Left ventricle myocardium superior (tissue), 1 donor: ENCODE measurements around the gene LRRC14B. TPM values are rescaled to one million over a fixed set of nuclear protein-coding genes. Genes with fewer than 3 reads are reported as not detected.
"Not testable (repeated sequence)": the region's sequence is repeated elsewhere in the genome, so short reads cannot be mapped to it uniquely, and the experiment has no call there.

Experiments
- ATAC-seq: fragments of 200-7000 bp; cut with Tn5 transposase; one replicate; pipeline ENCODE4 v1.9.1; 2020; ENCODE audit warnings: mild to moderate bottlenecking, moderate library complexity
- DNase-seq: peaks from one replicate; pipeline ENCODE4 v3.0.0-alpha.2; 2020
- intact Hi-C: fragments of 100-400 bp; cut with micrococcal nuclease; formaldehyde crosslinking; loops from one replicate; pipeline ENCODE4 v1.11.0; 2022
- total RNA-seq: library from RNA; stranded (reverse); fragmentation: NEBNext Ultra II Directional; extraction: Animal tissue kit (Norgen Biotek cat#: 25700); gene quantifications from one replicate; pipeline ENCODE4 v1.2.1, GENCODE V29; 2021
- donor health status: DM: no; HTN: yes; CAD: no; lungs with severe emphysema.

The LRRC14B gene
- total RNA-seq, 1 donor from 2014 or later, result 107 TPM

- intact Hi-C loops, result no loop called here
- no peak for DNase-seq
- ATAC-seq, result no peak
Measured at GRCh38 chr5:199197-199949, 8.1 kb downstream of the LRRC14B start.

DNA sequence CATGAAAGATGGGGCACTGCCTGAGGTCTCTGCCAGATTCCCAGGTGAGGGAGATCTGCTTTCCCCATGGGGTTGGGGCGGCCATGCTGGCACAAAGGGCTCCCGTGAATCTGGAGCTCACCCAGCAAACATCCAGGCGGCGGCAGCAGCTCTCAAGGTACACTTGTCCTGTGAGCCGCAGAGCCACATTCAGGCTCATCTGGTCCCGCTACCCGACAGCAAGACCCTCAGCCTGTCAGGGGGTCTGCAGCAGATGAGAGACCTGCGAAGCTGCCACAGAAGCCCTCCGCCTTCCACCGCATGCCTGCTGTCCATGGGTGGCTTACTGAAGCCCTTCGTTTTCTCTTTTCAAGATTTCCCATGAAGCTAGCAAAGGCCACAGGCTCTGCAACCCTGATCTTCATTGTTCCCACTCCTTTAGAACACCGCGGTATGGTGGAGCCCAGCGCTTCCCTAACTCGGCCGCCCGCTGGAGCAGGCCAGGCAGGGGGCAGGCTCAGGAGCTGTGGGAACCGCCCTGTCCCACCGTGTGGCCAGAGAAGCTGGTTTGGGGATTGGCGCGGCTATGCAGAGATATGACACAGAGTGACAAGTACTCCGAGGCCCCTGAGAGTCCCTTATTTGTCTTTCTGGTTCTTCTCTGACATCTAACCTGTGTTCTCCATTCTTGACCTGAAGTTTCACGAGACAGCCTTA is 8.8 kb downstream of the LRRC14B start:
- intact Hi-C loops, result no loop called here
- peak; percentile 48 for ATAC-seq

DNA sequence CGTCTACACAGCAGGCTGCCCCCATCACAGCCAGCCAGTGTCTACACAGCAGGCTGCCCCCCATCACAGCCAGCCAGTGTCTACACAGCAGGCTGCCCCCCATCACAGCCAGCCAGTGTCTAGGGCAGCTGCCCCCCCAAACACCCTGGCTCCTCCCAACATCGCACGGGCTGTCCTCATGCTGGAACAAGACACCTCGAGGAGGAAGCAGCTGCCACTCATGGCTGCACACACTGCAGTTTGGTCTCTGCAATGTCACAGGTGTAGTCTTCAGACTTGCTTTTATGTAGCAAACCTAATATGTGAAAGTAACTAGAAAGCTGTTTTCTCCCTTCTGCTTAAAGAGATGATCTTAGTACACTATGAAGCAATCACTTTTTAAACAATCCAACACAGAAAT is 9.7 kb downstream of the LRRC14B start:
- no peak for ATAC-seq
- intact Hi-C loops, result no loop called here
- no peak for DNase-seq

More for the DNA sequence above, 8.8 kb downstream of the LRRC14B start:
- DNase-seq, result no peak

- no peak for DNase-seq
- no peak for ATAC-seq
- intact Hi-C loops, result no loop called here
Measured at GRCh38 chr5:201672-202071, 10.4 kb downstream of the LRRC14B start.

- ATAC-seq (no peak), DNase-seq (no peak)
- intact Hi-C loops, result no loop called here
Measured at GRCh38 chr5:203246-203930, 12.1 kb downstream of the LRRC14B start.

- ATAC-seq (no peak), DNase-seq (no peak)
- intact Hi-C loops, result no loop called here
Measured at GRCh38 chr5:204001-204400, 12.7 kb downstream of the LRRC14B start.

- DNase-seq, result no peak
- no peak for ATAC-seq
- intact Hi-C loops, result no loop called here
Measured at GRCh38 chr5:204462-204861, 13.2 kb downstream of the LRRC14B start.

DNA sequence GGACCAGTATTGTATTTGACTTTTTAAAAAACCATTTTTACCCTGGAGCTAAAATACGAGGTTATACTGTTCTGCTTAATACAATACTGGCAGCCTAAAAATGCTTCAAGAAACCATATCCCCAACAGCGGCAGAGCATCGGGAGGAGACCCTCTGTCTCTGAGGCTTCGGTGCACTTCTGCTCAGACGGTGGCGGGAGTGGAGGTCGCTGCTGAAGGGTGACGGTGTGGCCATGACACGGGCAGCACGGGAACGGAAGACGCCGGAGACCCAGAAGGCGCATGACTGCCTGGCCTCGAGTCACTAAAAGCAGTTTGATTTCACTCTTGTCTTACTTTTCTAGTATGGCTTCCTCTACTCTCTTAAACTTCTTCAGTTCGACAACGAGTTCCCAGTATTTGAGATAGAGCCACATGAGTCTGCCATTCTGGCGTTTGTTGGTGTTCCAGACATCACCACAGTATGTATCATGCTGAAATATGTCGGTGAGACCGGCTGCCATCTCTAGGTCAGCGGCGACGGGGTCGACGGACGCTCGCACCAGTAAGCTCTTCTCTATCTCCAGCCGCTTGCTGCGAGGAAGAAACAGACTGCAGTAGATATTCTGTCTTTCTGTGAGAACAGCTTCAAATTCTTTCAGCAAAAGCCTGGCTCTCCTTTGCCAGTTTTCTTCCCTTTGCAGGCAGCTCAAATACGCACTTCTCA is 13.8 kb downstream of the LRRC14B start:
- ATAC-seq (no peak), DNase-seq (no peak)
- intact Hi-C loops, result no loop called here

- ATAC-seq (peak; percentile 91), DNase-seq (peak; percentile 67)
- intact Hi-C loops, result no loop called here
Measured at GRCh38 chr5:206406-206805, 15.1 kb downstream of the LRRC14B start.

DNA sequence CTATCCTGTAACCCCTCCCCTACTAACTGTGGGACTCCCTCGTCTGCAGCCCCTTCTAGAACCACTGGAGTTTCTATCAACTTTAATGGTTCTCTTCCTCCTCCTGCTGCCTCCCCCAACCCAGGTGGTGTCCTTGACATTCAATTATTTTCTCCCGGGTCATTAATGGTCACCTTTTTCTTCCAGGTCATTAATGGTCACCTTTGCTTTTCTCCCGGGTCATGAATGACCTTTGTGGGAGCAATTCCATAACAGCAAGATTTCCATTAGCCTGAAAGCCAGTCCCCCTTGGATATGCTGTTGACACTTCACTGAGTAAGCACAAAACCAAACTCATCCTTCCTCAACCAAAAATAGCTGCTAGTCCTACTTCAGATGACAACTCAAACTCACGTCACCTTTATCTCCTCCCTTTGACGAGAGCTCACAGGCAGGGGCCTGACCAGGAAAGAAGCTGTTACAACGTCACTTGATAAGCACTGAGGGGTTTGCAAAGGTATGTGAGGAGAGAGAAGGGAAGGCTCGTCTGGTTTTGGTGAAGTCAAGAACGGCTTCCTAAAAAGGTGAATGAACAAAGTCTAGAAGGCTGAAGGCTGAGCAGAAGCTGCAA is 15.7 kb downstream of the LRRC14B start:
- ATAC-seq (peak; percentile 71), DNase-seq (no peak)
- intact Hi-C loops, result no loop called here

- DNase-seq, result no peak
- intact Hi-C loops, result no loop called here
- ATAC-seq, result peak; percentile 7
Measured at GRCh38 chr5:207599-207998, 16.3 kb downstream of the LRRC14B start.

GRCh38 chr5:208449-209114 is 17.3 kb downstream of the LRRC14B start:
- ATAC-seq, result no peak
- DNase-seq, result no peak

DNA sequence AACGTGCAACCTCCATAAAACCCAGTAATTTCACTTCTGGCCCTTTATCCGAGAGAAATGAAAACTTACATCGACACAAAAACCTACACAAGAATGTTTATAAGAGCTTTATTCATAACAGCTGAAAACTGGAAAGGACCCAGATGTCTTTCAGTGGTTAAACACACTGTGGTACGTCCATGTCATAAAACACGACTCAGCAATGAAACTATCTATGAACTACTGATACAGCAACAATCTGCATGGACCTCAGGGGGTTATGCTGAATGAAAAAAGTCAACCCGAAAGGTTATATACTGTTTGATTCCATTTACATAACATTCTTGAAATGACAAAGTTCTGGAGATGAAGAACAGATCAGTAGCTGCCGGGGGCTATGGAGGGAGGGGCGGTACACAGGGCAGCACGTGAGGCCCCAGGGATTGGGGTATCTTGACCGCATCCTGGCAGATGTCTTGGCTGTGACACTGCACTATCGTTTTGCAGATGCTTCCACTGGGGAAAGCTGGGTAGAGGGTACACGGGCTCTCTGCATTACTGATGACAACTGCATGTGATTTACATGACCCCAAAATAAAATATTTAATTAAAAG is 22.6 kb downstream of the LRRC14B start:
- ATAC-seq, result no peak
- no peak for DNase-seq
- intact Hi-C loops, result no loop called here

More at GRCh38 chr5:208449-209114, 17.3 kb downstream of the LRRC14B start:
- intact Hi-C loops, result no loop called here

GRCh38 chr5:215256-215655 is 24.0 kb downstream of the LRRC14B start:
- DNase-seq, intact Hi-C loops, ATAC-seq: not testable (repeated sequence)

- ATAC-seq, DNase-seq, intact Hi-C loops: not testable (repeated sequence)
Measured at GRCh38 chr5:216076-216475, 24.8 kb downstream of the LRRC14B start.

- ATAC-seq (peak; percentile 96), DNase-seq (peak; percentile 99)
- intact Hi-C loops, result not testable (repeated sequence)
Measured at GRCh38 chr5:217494-218456, 26.5 kb downstream of the LRRC14B start, which contains the start of the genes CCDC127 and SDHA. Gene CCDC127 (minus strand): TSS chr5:218153. CDS start chr5:216849, 1,304 bp downstream. Gene SDHA (plus strand): TSS chr5:218320. CDS start chr5:218356, 36 bp downstream.
